Calu3 (cell line): Measurements from ENCODE around the gene ASCL5. TPM values are rescaled to one million over a fixed set of nuclear protein-coding genes. Genes with fewer than 3 reads are reported as not detected.

Experiments used
- BruUV-seq: library from RNA; stranded (reverse); fragments of 400-500 nt; replicated peaks from 2 replicates; lab custom pipeline; 2021; lab: Mats Ljungman, UMichigan
- CTCF ChIA-PET: fragments of 300-600 bp; sonication (Branson Sonifier 250); formaldehyde crosslinking; loops from one replicate; lab custom pipeline; 2022; ENCODE audit warnings: antibody characterized with exemption; lab: Charles Lee
- DNase-seq: peaks from one replicate; pipeline ENCODE4 v3.0.0; 2022
- H3K27ac Mint-ChIP-seq: one replicate; pipeline ENCODE4 v1.8.0; 2022; ENCODE audit warnings: mixed read lengths; ENCODE audit not compliant: unreplicated experiment
- H3K27me3 Mint-ChIP-seq: one replicate; pipeline ENCODE4 v1.8.0; 2022; ENCODE audit warnings: mixed read lengths; ENCODE audit not compliant: unreplicated experiment
- H3K36me3 Mint-ChIP-seq: one replicate; pipeline ENCODE4 v1.8.0; 2022; ENCODE audit warnings: mild to moderate bottlenecking, moderate library complexity, mixed read lengths; ENCODE audit not compliant: insufficient read depth, unreplicated experiment
- H3K4me1 Mint-ChIP-seq: one replicate; pipeline ENCODE4 v1.8.0; 2022; ENCODE audit warnings: mild to moderate bottlenecking, low read depth, mixed read lengths; ENCODE audit not compliant: unreplicated experiment
- H3K4me3 Mint-ChIP-seq: one replicate; pipeline ENCODE4 v1.8.0; 2022; ENCODE audit warnings: mild to moderate bottlenecking, low read depth, moderate library complexity, mixed read lengths; ENCODE audit not compliant: unreplicated experiment
- H3K9me3 Mint-ChIP-seq: one replicate; pipeline ENCODE4 v1.8.0; 2022; ENCODE audit warnings: low read depth, mixed read lengths; ENCODE audit not compliant: unreplicated experiment
- intact Hi-C: fragments of 100-400 bp; cut with micrococcal nuclease; formaldehyde crosslinking; loops from one replicate; pipeline ENCODE4 v1.10.0; 2022; ENCODE audit not compliant: unreplicated experiment
- total RNA-seq: library from RNA; stranded (reverse); gene quantifications from 2 replicates; pipeline ENCODE4 v1.2.3, GENCODE V29; 2022
- TF ChIP-seq, protein P1 (sequence below): fragments of 200-600 bp; IDR thresholded peaks from one replicate; pipeline ENCODE4 v1.8.0; 2022; ENCODE audit warnings: antibody characterized with exemption; ENCODE audit not compliant: unreplicated experiment

The ASCL5 gene
- total RNA-seq, 1 experiment from 2014 or later: not detected

DNA sequence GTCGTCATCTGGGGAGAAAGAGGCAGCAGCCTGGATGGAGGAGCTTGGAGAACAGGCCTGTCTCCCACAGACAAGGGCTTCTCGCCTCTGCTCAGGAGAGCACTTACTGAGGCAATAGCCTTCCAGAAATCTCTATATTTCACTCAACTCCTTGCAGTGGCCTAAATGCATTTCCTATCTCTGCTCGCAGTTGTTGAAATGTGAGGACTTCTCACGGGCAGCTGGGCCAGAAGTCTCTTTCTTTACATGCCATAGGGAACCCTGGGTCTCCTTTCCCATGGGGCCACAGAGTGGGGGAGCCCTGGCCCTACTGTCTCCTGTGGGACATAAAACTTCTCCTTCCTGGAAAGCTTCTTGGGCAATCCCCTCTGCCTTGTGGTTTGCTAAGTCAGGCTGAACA lies 60.0 kb downstream of the ASCL5 start:
- H3K27me3 Mint-ChIP-seq: peaks cover 88% of the 10 kb centered on the region
- no peak overlapping the region for H3K4me3 Mint-ChIP-seq
- no peaks in the 10 kb centered on the region for H3K4me1 Mint-ChIP-seq
- intact Hi-C loops: no loop called here
- CTCF ChIA-PET: no interaction called here
- H3K27ac Mint-ChIP-seq: no peak overlapping the region
- no peak for DNase-seq
- TF ChIP-seq, protein P1, sequence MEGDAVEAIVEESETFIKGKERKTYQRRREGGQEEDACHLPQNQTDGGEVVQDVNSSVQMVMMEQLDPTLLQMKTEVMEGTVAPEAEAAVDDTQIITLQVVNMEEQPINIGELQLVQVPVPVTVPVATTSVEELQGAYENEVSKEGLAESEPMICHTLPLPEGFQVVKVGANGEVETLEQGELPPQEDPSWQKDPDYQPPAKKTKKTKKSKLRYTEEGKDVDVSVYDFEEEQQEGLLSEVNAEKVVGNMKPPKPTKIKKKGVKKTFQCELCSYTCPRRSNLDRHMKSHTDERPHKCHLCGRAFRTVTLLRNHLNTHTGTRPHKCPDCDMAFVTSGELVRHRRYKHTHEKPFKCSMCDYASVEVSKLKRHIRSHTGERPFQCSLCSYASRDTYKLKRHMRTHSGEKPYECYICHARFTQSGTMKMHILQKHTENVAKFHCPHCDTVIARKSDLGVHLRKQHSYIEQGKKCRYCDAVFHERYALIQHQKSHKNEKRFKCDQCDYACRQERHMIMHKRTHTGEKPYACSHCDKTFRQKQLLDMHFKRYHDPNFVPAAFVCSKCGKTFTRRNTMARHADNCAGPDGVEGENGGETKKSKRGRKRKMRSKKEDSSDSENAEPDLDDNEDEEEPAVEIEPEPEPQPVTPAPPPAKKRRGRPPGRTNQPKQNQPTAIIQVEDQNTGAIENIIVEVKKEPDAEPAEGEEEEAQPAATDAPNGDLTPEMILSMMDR: no peak
- H3K36me3 Mint-ChIP-seq: no peaks in the 10 kb centered on the region
- BruUV-seq: no TSS peak
- no peaks in the 10 kb centered on the region for H3K9me3 Mint-ChIP-seq

DNA sequence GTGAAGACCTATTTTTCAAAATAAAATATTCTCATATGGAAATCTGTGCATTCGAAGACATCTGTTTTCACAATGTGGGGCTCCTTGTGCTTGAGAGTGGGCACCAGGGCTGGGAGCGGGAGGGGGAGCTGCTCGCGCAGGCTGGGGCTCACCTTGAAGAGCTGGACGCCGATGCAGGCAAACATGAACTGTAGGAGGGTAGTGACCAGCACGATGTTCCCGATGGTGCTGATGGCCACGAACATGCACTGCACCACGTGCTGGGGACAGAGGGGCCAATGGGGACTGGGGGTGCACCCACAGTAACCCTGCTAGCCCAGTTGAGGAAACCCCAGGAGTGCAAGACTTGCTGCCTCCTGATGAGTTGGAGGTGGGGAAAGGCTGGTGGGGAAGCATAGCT lies 61.3 kb downstream of the ASCL5 start:
- no TSS peak for BruUV-seq
- CTCF ChIA-PET: no interaction called here
- peaks cover 86% of the 10 kb centered on the region for H3K27me3 Mint-ChIP-seq
- TF ChIP-seq, protein P1: no peak
- H3K27ac Mint-ChIP-seq: no peak overlapping the region
- no peak overlapping the region for H3K4me3 Mint-ChIP-seq
- no peaks in the 10 kb centered on the region for H3K36me3 Mint-ChIP-seq
- no peaks in the 10 kb centered on the region for H3K9me3 Mint-ChIP-seq
- no peak for DNase-seq
- intact Hi-C loops: no loop called here
- H3K4me1 Mint-ChIP-seq: no peaks in the 10 kb centered on the region

DNA sequence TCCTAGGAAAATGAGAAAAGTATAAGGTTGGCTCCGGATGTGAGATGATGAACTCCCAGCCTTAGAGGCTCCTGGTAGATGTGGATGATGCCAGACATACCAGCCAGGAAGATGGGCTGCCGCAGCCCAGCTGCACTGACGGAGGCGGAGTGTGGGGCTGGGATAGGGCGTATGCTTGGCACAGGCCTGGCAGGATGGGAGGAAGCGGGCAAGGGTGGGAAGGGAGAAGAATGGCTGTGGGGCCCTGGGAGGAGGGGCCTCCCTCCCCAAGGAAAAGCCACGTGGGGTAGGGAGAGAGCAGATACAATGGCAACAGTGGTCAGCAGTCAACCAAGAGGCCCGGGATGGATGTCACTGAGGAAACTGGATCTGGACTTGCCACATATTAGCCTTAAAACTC lies 62.2 kb downstream of the ASCL5 start:
- H3K36me3 Mint-ChIP-seq: no peaks in the 10 kb centered on the region
- no peaks in the 10 kb centered on the region for H3K9me3 Mint-ChIP-seq
- BruUV-seq: no TSS peak
- no peak overlapping the region for H3K4me3 Mint-ChIP-seq
- intact Hi-C loops: no loop called here
- peaks cover 86% of the 10 kb centered on the region for H3K27me3 Mint-ChIP-seq
- DNase-seq: no peak
- TF ChIP-seq, protein P1: no peak
- CTCF ChIA-PET: no interaction called here
- H3K4me1 Mint-ChIP-seq: no peaks in the 10 kb centered on the region
- H3K27ac Mint-ChIP-seq: no peak overlapping the region

Other genes starting within 250 kb of the ASCL5 start
- 167 and 175 TPM in 2 replicates for gene INAVA, start 232.3 kb downstream of the ASCL5 start, total RNA-seq
- gene KIF21B, start 103.5 kb downstream of the ASCL5 start, total RNA-seq: 5.9 and 6.7 TPM in 2 replicates
- not detected in 2 replicates for gene CACNA1S, start 14.8 kb downstream of the ASCL5 start, total RNA-seq
- 84.0 and 99.5 TPM in 2 replicates for gene TMEM9, start 27.3 kb upstream of the ASCL5 start, total RNA-seq
- gene IGFN1, start 63.6 kb upstream of the ASCL5 start, total RNA-seq: not detected in 2 replicates
- gene PKP1, start 156.3 kb upstream of the ASCL5 start, total RNA-seq: 0.09 and 0.17 TPM in 2 replicates